Measurements from ENCODE around the gene RRP9. TPM values are rescaled to one million over a fixed set of nuclear protein-coding genes. Genes with fewer than 3 reads are reported as not detected.

RRP9 gene
- total RNA-seq, 1 experiment from 2014 or later = 71.3 TPM

DNA sequence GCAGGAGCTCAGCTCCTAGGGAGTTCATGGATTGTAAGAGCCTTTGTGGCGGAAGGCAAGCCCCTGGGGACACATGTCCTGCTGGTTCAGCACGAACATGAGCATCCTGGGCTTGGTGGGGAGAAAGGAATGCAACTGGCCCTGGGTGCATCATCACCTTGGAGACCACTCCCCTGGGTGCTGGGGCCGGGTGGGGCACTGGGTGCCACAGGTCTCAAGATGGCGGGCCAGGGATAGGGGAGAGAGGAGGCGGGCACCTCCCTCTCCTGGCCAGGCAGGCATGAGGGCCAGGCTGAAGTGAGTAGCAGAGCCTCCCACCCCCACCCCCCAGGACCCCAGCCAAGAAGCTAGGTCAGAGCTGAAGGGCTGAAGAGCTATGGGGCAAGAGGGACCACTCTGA lies 24.8 kb upstream of the RRP9 start (continued):
- TF ChIP-seq, protein P1, sequence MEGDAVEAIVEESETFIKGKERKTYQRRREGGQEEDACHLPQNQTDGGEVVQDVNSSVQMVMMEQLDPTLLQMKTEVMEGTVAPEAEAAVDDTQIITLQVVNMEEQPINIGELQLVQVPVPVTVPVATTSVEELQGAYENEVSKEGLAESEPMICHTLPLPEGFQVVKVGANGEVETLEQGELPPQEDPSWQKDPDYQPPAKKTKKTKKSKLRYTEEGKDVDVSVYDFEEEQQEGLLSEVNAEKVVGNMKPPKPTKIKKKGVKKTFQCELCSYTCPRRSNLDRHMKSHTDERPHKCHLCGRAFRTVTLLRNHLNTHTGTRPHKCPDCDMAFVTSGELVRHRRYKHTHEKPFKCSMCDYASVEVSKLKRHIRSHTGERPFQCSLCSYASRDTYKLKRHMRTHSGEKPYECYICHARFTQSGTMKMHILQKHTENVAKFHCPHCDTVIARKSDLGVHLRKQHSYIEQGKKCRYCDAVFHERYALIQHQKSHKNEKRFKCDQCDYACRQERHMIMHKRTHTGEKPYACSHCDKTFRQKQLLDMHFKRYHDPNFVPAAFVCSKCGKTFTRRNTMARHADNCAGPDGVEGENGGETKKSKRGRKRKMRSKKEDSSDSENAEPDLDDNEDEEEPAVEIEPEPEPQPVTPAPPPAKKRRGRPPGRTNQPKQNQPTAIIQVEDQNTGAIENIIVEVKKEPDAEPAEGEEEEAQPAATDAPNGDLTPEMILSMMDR (IDR thresholded peaks at IDR 0.05 in 2 of 3, conservative IDR thresholded peaks at IDR 0.05 in 1 of 3; ENCODE audit: borderline replicate concordance in 1 of 3, insufficient read depth in 1 of 3, low read depth in 2 of 3, low read length in 2 of 3) = no peak
- no peak for TF ChIP-seq MAX (IDR thresholded peaks at IDR 0.05)
- no peak for TF ChIP-seq FOSL1 (IDR thresholded peaks at IDR 0.05; ENCODE audit: low read depth)

DNA sequence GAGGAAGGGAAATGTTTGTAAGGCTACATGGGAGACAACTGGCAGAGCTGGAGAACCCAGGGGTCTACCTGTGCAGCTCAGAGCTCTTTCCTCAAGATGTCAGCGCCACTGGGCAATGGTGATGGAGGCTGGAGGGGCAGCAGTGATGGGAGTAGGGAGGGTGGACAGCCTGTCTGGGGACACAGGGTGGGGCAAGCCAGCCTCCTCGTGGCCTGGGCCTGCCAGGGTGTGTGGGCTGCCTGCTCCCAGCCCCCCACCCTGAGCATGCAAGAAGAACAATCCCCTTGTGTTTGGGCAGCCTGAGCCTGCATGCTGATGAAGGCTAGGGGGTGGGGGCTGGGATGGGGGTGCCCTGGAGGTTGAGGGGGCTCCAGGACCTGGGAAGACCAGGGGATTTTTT lies 24.3 kb upstream of the RRP9 start:
- CTCF ChIA-PET = interaction anchor here (1.3 to 1.5 kb wide), 3 partner anchors 8 to 24 kb away, joined by 4 read pairs; partner anchors contain the start of genes ABHD14A, ABHD14B, PARP3 and RRP9
- POLR2A ChIA-PET = no interaction called here
- TF ChIP-seq YY1 (IDR thresholded peaks at IDR 0.05; ENCODE audit: extremely low read depth, insufficient replicate concordance, low read depth, low read length) (no peak), SRF (IDR thresholded peaks at IDR 0.05; ENCODE audit: low read depth) (no peak), ZBTB33 (IDR thresholded peaks at IDR 0.05; ENCODE audit: extremely low read depth, insufficient replicate concordance, low read length) (no peak), ZNF274 (IDR thresholded peaks at IDR 0.05; ENCODE audit: low read depth, low read length) (no peak), ELF1 (IDR thresholded peaks at IDR 0.05; ENCODE audit: borderline replicate concordance, low read depth) (no peak), ZFX (IDR thresholded peaks at IDR 0.05) (no peak), TCF7L2 (IDR thresholded peaks at IDR 0.05; ENCODE audit: borderline replicate concordance, extremely low read depth, insufficient read depth, insufficient read length) (no peak), EGR1 (IDR thresholded peaks at IDR 0.05; ENCODE audit: low read depth) (no peak), SP1 (IDR thresholded peaks at IDR 0.05; ENCODE audit: low read depth) (no peak), MAX (IDR thresholded peaks at IDR 0.05) (no peak), FOSL1 (IDR thresholded peaks at IDR 0.05; ENCODE audit: low read depth) (no peak), EZH2phosphoT487 (IDR thresholded peaks at IDR 0.05; ENCODE audit: borderline replicate concordance) (no peak), EZH2 (IDR thresholded peaks at IDR 0.05) (no peak), POLR2AphosphoS5 (IDR thresholded peaks at IDR 0.05; ENCODE audit: low read depth, low read length) (no peak)
- TF ChIP-seq, protein P1 (IDR thresholded peaks at IDR 0.05 in 2 of 3, conservative IDR thresholded peaks at IDR 0.05 in 1 of 3; ENCODE audit: borderline replicate concordance in 1 of 3, insufficient read depth in 1 of 3, low read depth in 2 of 3, low read length in 2 of 3) = no peak

More for the DNA sequence above, 24.3 kb upstream of the RRP9 start:
- no TSS peak for BruUV-seq (replicated peaks)
- peaks cover 18% of the 10 kb centered on the region for H3K79me2 ChIP-seq (ENCODE audit: insufficient read depth, low read length)
- H3K4me1 ChIP-seq (ENCODE audit: control insufficient read depth in 1 of 2, insufficient read depth in 2 of 2, low read length in 2 of 2) = peaks cover 23 to 45% of the 10 kb centered on the region in 2 experiments
- ATAC-seq (no peak), DNase-seq (ENCODE audit: low read depth, low spot score) (no peak)
- no peak overlapping the region for H2AFZ ChIP-seq (ENCODE audit: low read depth, low read length, poor library complexity, severe bottlenecking)
- peaks cover 2 to 10% of the 10 kb centered on the region in 2 experiments; a peak in 2 of 4 replicates for H3K36me3 ChIP-seq (ENCODE audit: control insufficient read depth in 1 of 2, insufficient read depth in 2 of 2, low read length in 2 of 2)
- H3K27me3 ChIP-seq (ENCODE audit: insufficient read depth, low read length) = no peaks in the 10 kb centered on the region
- H3K9me2 ChIP-seq (ENCODE audit: insufficient read depth) = no peaks in the 10 kb centered on the region
- no peaks in the 10 kb centered on the region for H3K9me3 ChIP-seq (ENCODE audit: control insufficient read depth in 1 of 2, insufficient read depth in 1 of 2, low read depth in 1 of 2, low read length in 2 of 2)
- 0 out of 2 replicates have a peak, but pooled peaks cover 4% of the 10 kb centered on the region for H4K20me1 ChIP-seq (ENCODE audit: insufficient read depth)
- RAD21 ChIA-PET (ENCODE audit: low non-redundant PET in 1 of 2, low total read pairs in 2 of 2, uncharacterized antibody in 2 of 2, unreplicated experiment in 2 of 2) = no interaction called here
- peak overlapping the region; percentile 90; the same call in 1 of the 2 replicates for H3K4me2 ChIP-seq (ENCODE audit: low read length)
- no peak overlapping the region for H3K27ac ChIP-seq (ENCODE audit: low read depth, low read length)
- H3K9ac ChIP-seq (ENCODE audit: low read length) = no peak overlapping the region
- no peak overlapping the region for H3K4me3 ChIP-seq (replicated peaks in 1 of 2; ENCODE audit: low read depth in 1 of 2, low read length in 2 of 2)
- intact Hi-C loops (cut with micrococcal nuclease) = no loop called here
